ENCODE results near the gene TGIF2.

TGIF2 gene

GRCh38 chr20:36593347-36593929 is 20.0 kb downstream of the TGIF2 start:
- TF ChIP-seq, protein P1, sequence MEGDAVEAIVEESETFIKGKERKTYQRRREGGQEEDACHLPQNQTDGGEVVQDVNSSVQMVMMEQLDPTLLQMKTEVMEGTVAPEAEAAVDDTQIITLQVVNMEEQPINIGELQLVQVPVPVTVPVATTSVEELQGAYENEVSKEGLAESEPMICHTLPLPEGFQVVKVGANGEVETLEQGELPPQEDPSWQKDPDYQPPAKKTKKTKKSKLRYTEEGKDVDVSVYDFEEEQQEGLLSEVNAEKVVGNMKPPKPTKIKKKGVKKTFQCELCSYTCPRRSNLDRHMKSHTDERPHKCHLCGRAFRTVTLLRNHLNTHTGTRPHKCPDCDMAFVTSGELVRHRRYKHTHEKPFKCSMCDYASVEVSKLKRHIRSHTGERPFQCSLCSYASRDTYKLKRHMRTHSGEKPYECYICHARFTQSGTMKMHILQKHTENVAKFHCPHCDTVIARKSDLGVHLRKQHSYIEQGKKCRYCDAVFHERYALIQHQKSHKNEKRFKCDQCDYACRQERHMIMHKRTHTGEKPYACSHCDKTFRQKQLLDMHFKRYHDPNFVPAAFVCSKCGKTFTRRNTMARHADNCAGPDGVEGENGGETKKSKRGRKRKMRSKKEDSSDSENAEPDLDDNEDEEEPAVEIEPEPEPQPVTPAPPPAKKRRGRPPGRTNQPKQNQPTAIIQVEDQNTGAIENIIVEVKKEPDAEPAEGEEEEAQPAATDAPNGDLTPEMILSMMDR (IDR thresholded peaks at IDR 0.05; ENCODE audit: insufficient read depth, missing control alignments), result no peak
- no peak for FAIRE-seq
- DNase-seq (ENCODE audit: insufficient read length, low spot score), result no peak

- FAIRE-seq (no peak), DNase-seq (ENCODE audit: insufficient read length, low spot score) (no peak)
- TF ChIP-seq, protein P1 (IDR thresholded peaks at IDR 0.05; ENCODE audit: insufficient read depth, missing control alignments), result no peak
Measured at GRCh38 chr20:36599912-36600345, 26.5 kb downstream of the TGIF2 start.

DNA sequence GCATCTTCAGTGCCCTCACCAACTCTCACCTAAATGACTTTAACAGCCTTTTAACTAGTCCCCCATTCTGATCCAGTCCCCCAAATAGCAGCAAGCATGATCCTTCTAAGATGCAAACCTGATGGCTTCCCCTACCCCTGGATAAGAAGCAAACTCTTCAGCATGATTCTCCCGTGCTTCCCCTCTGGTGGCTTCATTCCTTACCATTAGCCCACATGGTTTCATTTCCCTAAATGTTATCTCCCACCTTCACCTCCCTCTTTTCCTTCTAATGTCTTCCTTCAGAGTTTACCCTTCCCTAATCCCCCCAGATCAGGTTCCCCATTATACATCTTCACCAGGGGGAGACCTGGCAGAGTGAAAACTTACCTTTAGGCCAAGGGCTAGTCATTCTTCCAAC is 28.1 kb downstream of the TGIF2 start:
- TF ChIP-seq, protein P1 (IDR thresholded peaks at IDR 0.05; ENCODE audit: insufficient read depth, missing control alignments), result no peak
- DNase-seq (ENCODE audit: insufficient read length, low spot score) (no peak), FAIRE-seq (no peak)

DNA sequence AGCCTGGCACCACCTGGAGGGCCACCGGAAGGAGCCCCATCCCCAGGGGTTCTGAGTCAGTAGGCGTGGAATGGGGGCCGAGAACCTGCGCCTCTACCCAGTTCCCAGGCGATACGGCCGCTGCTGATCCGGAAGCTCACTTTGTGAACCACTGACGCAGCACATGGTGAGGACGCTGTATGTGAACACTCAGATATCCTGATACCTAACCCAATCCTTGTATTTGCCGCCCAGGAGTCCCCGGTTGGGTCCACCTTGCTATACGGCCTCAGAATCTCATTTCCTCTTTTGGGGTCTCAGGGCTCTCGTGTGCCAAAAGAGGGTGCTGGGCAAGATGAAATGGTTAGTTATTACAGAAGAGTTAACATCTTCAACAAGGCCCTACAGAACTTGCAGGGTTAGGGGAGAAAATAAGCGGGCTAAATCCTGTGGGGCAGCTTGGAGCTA is 31.6 kb downstream of the TGIF2 start:
- FAIRE-seq, result no peak
- TF ChIP-seq, protein P1 (IDR thresholded peaks at IDR 0.05; ENCODE audit: insufficient read depth, missing control alignments), result no peak
- no peak for DNase-seq (ENCODE audit: insufficient read length, low spot score)

DNA sequence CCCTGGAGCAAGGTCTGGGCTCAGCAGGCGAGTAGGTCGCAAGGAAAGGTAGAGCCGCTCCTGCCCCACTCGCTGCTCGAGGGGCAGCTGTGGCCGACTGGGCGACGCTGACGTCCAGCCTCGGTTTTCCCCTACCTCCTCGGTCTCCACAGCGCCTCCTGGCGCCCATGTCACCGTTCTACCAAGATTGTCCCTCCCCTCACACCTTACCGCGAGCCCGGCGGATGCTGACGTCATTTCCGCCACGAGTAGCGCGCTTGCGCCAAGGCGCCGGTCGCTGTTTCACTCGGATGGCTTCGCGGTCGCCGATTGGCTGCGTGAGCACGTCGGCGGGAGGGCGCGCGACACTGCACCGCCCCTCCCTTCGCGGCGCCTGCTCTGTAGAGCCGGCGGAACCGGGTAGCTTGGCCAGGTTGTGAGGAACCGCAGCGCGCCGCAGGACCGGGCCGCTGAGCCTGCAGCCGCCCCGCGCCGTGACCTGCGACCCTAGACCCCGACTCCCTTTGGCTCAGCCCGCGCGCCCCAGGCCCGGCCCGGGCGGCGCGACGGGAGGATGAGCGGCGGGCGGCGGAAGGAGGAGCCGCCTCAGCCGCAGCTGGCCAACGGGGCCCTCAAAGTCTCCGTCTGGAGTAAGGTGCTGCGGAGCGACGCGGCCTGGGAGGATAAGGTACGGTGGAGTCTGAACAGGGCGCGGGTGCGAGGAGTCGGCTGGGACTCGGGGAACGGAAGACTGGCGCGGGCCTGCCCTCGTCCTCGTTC is 32.2 kb downstream of the TGIF2 start, which contains the start of gene RAB5IF:
Gene RAB5IF (plus strand): TSS at position 381 of the 759 bp plus-strand sequence. CDS start 173 bp downstream, at position 554.
- TF ChIP-seq, protein P1 (IDR thresholded peaks at IDR 0.05; ENCODE audit: insufficient read depth, missing control alignments), result peak; percentile 92
- FAIRE-seq (no peak), DNase-seq (ENCODE audit: insufficient read length, low spot score) (peak; percentile 73)

DNA sequence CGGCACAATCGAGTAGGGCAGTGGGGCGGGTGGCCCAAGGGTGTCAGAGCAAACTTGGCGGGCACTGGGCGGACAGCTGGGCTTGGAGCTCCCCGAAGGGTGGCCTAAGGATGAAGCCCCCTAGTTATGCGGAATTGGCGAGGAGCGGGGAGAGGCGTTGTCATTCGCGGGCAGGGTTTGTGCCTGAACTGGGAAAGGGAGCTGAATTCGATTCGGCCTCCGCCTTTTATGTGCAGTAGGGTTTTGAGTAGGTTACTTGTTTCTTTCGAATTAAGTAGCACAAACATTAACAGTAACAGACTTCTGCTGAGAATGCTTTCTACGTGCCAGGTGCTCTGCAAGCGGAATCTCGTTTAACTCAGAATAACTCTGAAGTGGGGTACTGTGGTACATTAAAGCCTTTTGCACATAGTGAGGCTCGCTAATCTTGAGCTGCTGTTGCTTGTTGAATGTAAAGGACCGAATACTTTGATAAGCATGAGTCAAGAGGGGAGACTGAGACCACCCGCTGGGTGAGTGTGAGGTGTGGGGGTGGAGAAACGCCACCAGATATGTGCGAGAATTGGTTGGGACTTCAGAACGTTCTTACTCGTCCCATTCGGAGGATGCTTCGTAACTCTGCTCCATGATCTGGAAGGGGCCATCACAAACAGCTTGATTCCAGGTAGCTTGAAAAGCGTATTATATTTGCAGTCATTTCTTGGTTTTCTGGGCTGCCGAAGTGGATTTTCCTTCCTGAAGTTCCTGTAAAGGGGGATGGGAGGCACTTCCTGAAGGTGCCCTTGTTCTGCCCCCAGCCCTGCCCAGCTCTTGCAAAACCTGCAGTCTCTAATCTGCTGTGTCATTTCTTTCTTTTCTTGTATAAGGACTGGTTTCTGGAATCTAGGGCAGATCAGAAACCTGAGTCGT is 33.0 kb downstream of the TGIF2 start:
- TF ChIP-seq, protein P1 (IDR thresholded peaks at IDR 0.05; ENCODE audit: insufficient read depth, missing control alignments), result no peak
- DNase-seq (ENCODE audit: insufficient read length, low spot score) (no peak), FAIRE-seq (no peak)

All from D721Med (cell line).